Loucy (cell line): Measurements from ENCODE around the gene DLGAP4.

ENCODE experiments used
- CTCF ChIP-seq: fragments of 200-600 bp; sonication (generic); conservative IDR thresholded peaks from 2 replicates; pipeline ENCODE4 v1.5.1; 2014; ENCODE audit warnings: mild to moderate bottlenecking, antibody characterized with exemption, low read length
- EZH2phosphoT487 ChIP-seq: fragments of 200-600 bp; IDR thresholded peaks from 2 replicates; pipeline ENCODE4 v1.6.1; 2018; ENCODE audit warnings: antibody characterized with exemption, mild to moderate bottlenecking, moderate library complexity, borderline replicate concordance

- TF ChIP-seq CTCF (no peak), EZH2phosphoT487 (no peak)
Measured at GRCh38 chr20:36461600-36462439, 155.7 kb downstream of the DLGAP4 start.
